Activated CD8-positive, alpha-beta T cell treated with anti-CD3 and anti-CD28 coated beads for 36 hours (primary cell): ENCODE results near the gene RAB40B. TPM values are rescaled to one million over a fixed set of nuclear protein-coding genes. Genes with fewer than 3 reads are reported as not detected.

Source experiments
- ATAC-seq: fragments of 200-7000 bp; cut with Tn5 transposase; one replicate; pipeline ENCODE4 v1.10.0; 2021; ENCODE audit warnings: mild to moderate bottlenecking, moderate library complexity
- CTCF ChIA-PET: fragments of 350-600 bp; sonication (Branson Sonifier 250); formaldehyde crosslinking; loops from one replicate; lab custom pipeline; 2021; ENCODE audit warnings: antibody characterized with exemption; lab: Charles Lee
- POLR2A ChIA-PET: fragments of 350-600 bp; sonication (Branson Sonifier 250); formaldehyde crosslinking; loops from one replicate; lab custom pipeline; 2021; ENCODE audit warnings: antibody characterized with exemption; lab: Charles Lee
- DNase-seq: peaks from one replicate; pipeline ENCODE4 v3.0.0-alpha.2; 2020
- H3K27ac Mint-ChIP-seq: one replicate; pipeline ENCODE4 v1.8.0; 2021; ENCODE audit warnings: mild to moderate bottlenecking, mixed read lengths
- H3K27me3 Mint-ChIP-seq: one replicate; pipeline ENCODE4 v1.8.0; 2021; ENCODE audit warnings: mixed read lengths
- H3K36me3 Mint-ChIP-seq: one replicate; pipeline ENCODE4 v1.8.0; 2021; ENCODE audit warnings: low read depth, mixed read lengths
- H3K4me1 Mint-ChIP-seq: one replicate; pipeline ENCODE4 v1.8.0; 2021; ENCODE audit warnings: low read depth, mixed read lengths
- H3K4me3 Mint-ChIP-seq: one replicate; pipeline ENCODE4 v1.8.0; 2021; ENCODE audit warnings: mild to moderate bottlenecking, moderate library complexity, mixed read lengths
- H3K9me3 Mint-ChIP-seq: one replicate; pipeline ENCODE4 v1.8.0; 2021; ENCODE audit warnings: mixed read lengths
- CTCF ChIP-seq: fragments of 200-600 bp; IDR thresholded peaks from one replicate; pipeline ENCODE4 v1.8.0; 2022; ENCODE audit warnings: antibody characterized with exemption, mild to moderate bottlenecking
- intact Hi-C: fragments of 100-400 bp; cut with micrococcal nuclease; formaldehyde crosslinking; loops from one replicate; pipeline ENCODE4 v1.10.0; 2022
- total RNA-seq, 2 experiments: library from RNA; stranded (reverse); gene quantifications; one replicate each; pipeline ENCODE4 v1.2.3, GENCODE V29; 2021

Gene RAB40B
- total RNA-seq, 2 experiments from 2014 or later = 1.6 to 3.4 TPM

DNA sequence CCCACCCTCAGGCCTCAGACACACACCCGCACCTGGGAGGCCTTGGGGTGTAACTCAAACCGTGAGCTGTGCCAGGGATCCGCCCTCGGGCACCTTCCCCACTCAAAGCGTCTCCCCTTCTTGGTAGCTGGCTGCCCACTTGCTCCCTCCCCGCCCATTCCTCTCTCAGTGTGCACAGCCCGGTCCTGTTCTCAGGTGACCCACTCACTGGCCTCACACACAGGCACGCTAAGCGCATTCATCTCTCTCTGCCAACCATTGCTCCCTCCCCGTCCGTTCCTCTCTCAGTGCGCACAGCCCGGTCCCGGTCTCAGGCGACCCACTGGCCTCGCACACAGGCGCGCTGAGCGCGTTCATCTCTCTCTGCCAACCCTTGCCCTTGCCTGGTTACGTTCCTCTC is 71.1 kb downstream of the RAB40B start:
- no peak for DNase-seq
- Mint-ChIP-seq H3K9me3 (no peaks in the 10 kb centered on the region), H3K27me3 (no peaks in the 10 kb centered on the region), H3K4me3 (no peak overlapping the region), H3K27ac (no peak overlapping the region), H3K36me3 (peaks cover 45% of the 10 kb centered on the region), H3K4me1 (peaks cover 4% of the 10 kb centered on the region)
- ChIA-PET POLR2A (no interaction called here), CTCF (interaction anchor here (1.0 kb wide), 1 partner anchor 8 kb away, joined by 3 read pairs; no protein-coding TSS in a partner anchor)
- no peak for ATAC-seq
- intact Hi-C loops = no loop called here
- no peak for TF ChIP-seq CTCF

- POLR2A ChIA-PET = no interaction called here
- TF ChIP-seq CTCF = no peak
- ATAC-seq = no peak
- Mint-ChIP-seq H3K9me3 (no peaks in the 10 kb centered on the region), H3K27ac (no peak overlapping the region), H3K36me3 (peaks cover 50% of the 10 kb centered on the region), H3K4me3 (no peak overlapping the region), H3K4me1 (peaks cover 1% of the 10 kb centered on the region), H3K27me3 (no peaks in the 10 kb centered on the region)
- DNase-seq = no peak
- CTCF ChIA-PET = no interaction called here
- intact Hi-C loops = no loop called here
Observed at GRCh38 chr17:82623707-82624106, 74.8 kb downstream of the RAB40B start.

DNA sequence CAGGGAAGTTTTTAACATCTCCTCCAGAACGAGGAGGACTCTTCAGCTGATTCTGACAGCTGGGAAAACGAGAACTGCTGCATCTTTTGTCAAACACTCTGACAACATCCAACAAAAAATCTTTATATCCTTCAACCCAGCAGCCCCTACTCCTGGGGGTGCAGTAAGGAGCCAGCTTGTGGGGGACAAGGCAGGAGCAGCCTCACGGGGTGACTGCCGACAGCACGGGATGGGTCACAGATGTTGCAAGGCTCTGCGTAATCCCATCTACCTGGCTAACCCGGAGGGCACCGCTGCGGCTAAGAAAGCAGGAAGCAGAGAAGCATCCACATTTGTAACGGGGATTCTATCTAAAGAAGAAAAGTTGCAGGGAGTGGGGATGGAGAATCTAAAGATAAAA is 78.9 kb downstream of the RAB40B start:
- no peak for TF ChIP-seq CTCF
- no peak for ATAC-seq
- DNase-seq = no peak
- H3K27ac Mint-ChIP-seq = no peak overlapping the region
- no peak overlapping the region for H3K4me3 Mint-ChIP-seq
- ChIA-PET POLR2A (interaction anchor here (0.8 kb wide), 1 partner anchor 15 kb away, joined by 4 read pairs; no protein-coding TSS in a partner anchor), CTCF (no interaction called here)
- H3K27me3 Mint-ChIP-seq = no peaks in the 10 kb centered on the region
- H3K36me3 Mint-ChIP-seq = peaks cover 47% of the 10 kb centered on the region
- no peaks in the 10 kb centered on the region for H3K9me3 Mint-ChIP-seq
- intact Hi-C loops = no loop called here
- no peaks in the 10 kb centered on the region for H3K4me1 Mint-ChIP-seq

- Mint-ChIP-seq H3K27ac (no peak overlapping the region), H3K27me3 (no peaks in the 10 kb centered on the region), H3K36me3 (peaks cover 50% of the 10 kb centered on the region), H3K9me3 (no peaks in the 10 kb centered on the region), H3K4me3 (no peak overlapping the region), H3K4me1 (no peaks in the 10 kb centered on the region)
- ATAC-seq (no peak), DNase-seq (no peak)
- ChIA-PET CTCF (no interaction called here), POLR2A (interaction anchor here (0.8 to 0.9 kb wide), 2 partner anchors 10 to 14 kb away, joined by 3 to 4 read pairs; no protein-coding TSS in a partner anchor)
- intact Hi-C loops = no loop called here
- TF ChIP-seq CTCF = no peak
Observed at GRCh38 chr17:82619211-82619610, 79.3 kb downstream of the RAB40B start.

DNA sequence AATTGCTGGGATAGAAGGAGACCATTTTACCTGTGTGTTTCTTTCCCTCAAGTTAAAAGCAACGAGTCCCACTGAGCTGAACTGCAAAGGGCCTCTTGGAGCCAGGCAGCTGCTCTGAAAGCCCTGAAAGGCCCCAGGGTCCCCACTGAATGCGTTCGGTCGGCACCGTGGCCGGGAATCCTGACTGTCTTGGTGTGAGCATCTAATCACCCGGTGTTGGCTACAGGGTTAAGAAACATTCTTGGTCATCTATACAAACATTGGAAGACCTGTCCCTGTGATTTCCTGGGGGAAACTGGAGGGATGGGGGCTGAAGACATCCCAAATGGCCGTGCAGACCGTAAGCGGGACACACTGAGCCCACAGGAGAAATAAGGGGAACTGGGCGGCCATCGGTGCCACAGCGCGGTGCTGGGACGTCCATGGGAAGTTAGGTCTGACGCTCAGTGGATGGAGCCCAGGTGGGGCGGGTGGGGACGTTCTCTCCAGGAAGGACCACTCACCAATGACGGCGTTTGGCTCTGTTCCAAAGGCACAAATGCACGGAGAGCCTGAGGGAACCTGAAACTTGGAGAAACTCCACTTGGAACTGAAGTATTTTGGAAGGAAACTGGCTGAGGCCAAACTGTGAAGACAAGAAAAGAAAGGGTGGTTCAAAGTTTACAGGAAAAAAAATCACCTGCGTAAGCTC is 82.3 kb downstream of the RAB40B start:
- DNase-seq (no peak), ATAC-seq (no peak)
- Mint-ChIP-seq H3K4me1 (no peaks in the 10 kb centered on the region), H3K36me3 (peaks cover 47% of the 10 kb centered on the region), H3K27ac (no peak overlapping the region), H3K27me3 (no peaks in the 10 kb centered on the region), H3K4me3 (no peak overlapping the region), H3K9me3 (no peaks in the 10 kb centered on the region)
- intact Hi-C loops = no loop called here
- ChIA-PET POLR2A (interaction anchor here (1.2 kb wide), 1 partner anchor 13 kb away, joined by 3 read pairs; no protein-coding TSS in a partner anchor), CTCF (interaction anchor here (1.5 kb wide), 1 partner anchor 13 kb away, joined by 5 read pairs; no protein-coding TSS in a partner anchor)
- TF ChIP-seq CTCF = no peak
